ENCODE measurements around the gene KLHL29.
"Not testable (repeated sequence)": the region's sequence is repeated elsewhere in the genome, so short reads cannot be mapped to it uniquely, and the experiment has no call there.

The KLHL29 gene

GRCh38 chr2:23703583-23704385 is 318.8 kb downstream of the KLHL29 start:
- DNase-seq, result no peak

- DNase-seq, result no peak
These were observed 321.0 kb downstream of the KLHL29 start for GRCh38 chr2:23705771-23706612.

- no peak for DNase-seq
These were observed 321.7 kb downstream of the KLHL29 start for GRCh38 chr2:23706613-23707078.

- DNase-seq, result no peak
These were observed 322.1 kb downstream of the KLHL29 start for GRCh38 chr2:23707096-23707495.

GRCh38 chr2:23708771-23709170 is 323.8 kb downstream of the KLHL29 start:
- no peak for DNase-seq

- DNase-seq, result no peak
These were observed 324.3 kb downstream of the KLHL29 start for GRCh38 chr2:23709311-23709710.

GRCh38 chr2:23711979-23712755 is 327.2 kb downstream of the KLHL29 start:
- DNase-seq, result no peak

GRCh38 chr2:23712756-23713151 is 327.8 kb downstream of the KLHL29 start:
- DNase-seq, result no peak

GRCh38 chr2:23713351-23713750 is 328.4 kb downstream of the KLHL29 start:
- no peak for DNase-seq

- no peak for DNase-seq
These were observed 334.1 kb downstream of the KLHL29 start for GRCh38 chr2:23718931-23719700.

- DNase-seq, result no peak
These were observed 334.7 kb downstream of the KLHL29 start for GRCh38 chr2:23719716-23720115.

- DNase-seq, result no peak
These were observed 335.9 kb downstream of the KLHL29 start for GRCh38 chr2:23720705-23721453.

- DNase-seq, result no peak
These were observed 336.5 kb downstream of the KLHL29 start for GRCh38 chr2:23721454-23721826.

- no peak for DNase-seq
These were observed 337.3 kb downstream of the KLHL29 start for GRCh38 chr2:23722255-23722654.

- not testable (repeated sequence) for DNase-seq
These were observed 338.1 kb downstream of the KLHL29 start for GRCh38 chr2:23723029-23723428.

- no peak for DNase-seq
These were observed 349.4 kb downstream of the KLHL29 start for GRCh38 chr2:23734416-23734815.

- not testable (repeated sequence) for DNase-seq
These were observed 351.8 kb downstream of the KLHL29 start for GRCh38 chr2:23736783-23737182.

GRCh38 chr2:23745068-23745725 is 360.2 kb downstream of the KLHL29 start:
- no peak for DNase-seq

- no peak for DNase-seq
These were observed 360.7 kb downstream of the KLHL29 start for GRCh38 chr2:23745726-23746105.

- DNase-seq, result no peak
These were observed 361.3 kb downstream of the KLHL29 start for GRCh38 chr2:23746141-23746863.
